NOMO-1 (cell line): ENCODE results near the gene PTPRM.

Experiments
- DNase-seq, 2 experiments: peaks; one replicate each; lab custom pipeline; 2025; ENCODE audit not compliant: unreplicated experiment in 2 of 2; lab: John Stamatoyannopoulos, UW

Gene PTPRM

DNA sequence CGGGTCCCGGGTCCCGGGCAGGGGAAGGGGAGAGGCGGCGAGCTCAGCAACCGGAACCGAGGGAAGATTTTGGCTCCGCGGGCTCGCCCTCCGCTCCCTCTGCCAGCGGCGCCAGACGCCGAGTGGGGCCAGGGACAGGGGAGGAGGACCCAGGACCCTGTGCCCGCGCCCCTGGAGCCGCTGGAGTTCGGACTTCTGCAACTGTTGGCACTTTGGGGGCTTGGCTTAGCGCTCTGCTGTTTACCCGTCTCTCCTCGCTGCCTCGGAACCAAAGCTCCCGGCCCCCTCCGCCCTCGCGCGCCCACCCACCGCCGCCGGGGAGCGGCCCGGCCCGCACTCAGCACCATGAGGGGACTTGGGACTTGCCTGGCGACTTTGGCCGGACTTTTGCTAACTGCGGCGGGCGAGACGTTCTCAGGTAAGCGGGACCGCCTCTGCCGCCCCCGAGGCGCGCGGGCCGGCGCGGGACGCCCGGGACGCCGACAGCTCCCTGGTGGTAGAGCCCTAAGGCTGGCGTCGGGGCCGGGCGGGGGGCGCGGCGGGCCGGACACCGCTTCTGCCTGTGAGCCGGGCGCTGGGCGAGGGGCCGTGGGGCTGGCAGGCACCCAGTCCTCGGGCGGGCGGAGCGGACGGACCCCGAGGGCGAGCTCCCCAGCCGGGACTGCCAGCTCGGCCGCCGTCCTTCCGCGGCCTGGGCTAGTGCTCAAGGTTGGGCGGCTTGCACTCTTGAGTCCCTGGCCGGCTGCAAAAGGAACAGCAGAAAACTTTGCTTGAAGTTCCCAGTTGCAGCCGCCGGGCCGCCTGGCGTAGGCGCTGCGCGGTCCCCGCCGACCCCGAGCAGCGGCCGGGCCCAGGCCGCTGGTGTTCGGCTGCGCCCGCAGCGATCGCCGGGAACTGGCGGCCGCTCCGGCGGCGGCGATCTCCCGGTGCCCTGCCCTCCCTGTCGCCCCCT, 634 bp downstream of the PTPRM start:
- DNase-seq: no peak

DNA sequence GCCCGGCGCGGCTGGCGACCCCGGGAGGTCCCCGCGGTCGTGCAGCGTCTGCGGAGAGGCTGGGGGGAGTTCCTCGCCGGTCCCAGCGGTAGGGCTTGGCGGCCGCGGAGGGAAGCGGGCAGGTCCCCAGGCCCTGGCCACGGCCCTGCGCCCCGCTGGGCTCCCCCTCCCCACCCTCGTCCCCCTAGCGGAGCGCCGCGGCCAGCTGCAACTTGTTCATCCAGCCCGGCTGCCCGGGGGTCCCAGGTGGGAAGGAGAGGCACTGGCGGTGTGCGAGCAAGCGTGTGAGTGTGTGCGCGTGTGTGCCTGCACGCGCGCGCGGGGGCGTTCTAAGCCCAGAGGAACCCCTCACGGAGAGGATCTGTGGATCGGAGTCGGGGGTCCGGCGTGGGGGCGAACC, 1.3 kb downstream of the PTPRM start:
- no peak for DNase-seq

DNA sequence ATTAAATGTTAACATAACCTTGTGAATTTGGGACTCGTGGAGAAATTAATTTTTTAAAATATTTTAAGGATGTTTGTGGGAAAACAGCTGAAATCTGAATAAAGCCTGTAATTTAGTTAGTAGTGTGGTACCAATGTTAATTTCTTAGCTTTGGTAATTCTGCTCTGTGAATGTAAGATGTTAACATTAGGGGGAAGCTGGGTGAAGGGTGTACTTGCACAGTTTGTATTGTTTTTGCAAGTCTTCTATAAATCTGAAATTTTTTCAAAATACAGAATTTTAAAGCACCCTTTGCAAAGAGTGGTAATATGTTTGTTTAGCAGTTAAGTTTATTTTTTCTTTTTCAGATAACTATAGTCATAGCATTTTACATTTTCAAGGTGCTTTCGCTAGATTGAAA, 4.5 kb downstream of the PTPRM start:
- no peak for DNase-seq

DNA sequence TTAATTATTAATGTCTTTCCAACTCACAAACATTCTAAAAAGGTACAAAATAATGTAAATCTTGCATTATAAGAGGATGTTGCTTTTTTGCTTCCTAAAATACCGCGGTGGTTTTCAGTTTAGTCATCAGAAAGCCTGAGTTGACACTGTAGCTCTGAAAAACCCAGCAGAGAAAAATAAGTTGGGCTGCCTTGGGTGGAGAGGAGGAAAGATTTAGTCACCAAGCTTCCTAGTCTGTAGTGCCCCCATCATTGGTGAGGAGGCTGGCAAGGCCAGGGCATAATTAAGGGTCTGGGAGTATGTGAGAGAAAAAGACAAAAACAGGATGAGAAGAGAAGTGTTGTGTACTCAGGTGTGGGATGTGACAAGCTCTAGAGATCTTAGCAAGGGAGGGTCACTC, 5.7 kb downstream of the PTPRM start:
- DNase-seq: no peak

DNA sequence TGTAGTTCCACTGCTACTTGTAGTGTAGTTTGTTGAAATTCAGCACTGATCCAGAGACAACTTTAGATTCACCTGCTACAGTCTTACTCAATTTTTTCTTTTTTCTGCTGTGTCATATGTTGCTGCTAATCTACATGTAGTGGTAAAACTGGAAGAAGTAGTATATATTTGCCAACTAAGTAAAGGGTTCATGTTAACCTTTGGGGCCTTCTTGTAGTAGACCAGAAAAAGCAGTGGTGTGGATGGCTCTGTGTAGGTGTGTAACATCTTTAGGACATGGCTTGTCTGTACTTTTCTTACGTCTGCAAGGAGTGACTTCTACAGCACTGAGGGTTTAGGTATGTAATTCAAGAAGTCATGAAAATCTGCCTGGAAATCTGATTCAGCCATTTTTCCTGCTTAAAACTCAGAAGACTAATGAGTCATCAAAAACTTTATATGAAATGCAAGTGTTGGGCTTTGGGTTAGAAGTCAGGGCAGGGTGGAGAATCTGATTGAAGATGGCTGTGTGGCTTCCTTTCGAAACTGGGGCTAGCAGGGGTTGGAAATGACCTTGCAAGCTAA, 8.4 kb downstream of the PTPRM start:
- no peak for DNase-seq

DNA sequence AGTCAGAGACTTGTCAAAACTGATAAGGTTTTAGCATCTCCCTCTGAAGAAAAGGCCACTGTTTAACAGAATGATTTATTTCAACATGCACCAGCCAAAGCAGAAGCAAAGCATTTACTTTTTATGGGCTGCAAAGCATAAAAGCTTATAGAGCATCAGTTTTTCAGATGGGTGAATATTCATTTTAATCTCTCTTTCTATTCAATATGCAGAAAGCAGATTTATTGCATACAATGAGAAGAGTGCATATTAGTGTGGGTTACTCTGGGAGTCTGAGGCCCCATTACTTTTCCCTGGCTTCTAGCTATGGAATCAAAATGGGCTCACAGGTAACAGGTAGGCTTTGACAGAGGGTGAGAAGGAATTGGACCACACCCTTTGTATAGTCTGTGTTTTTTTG, 9.0 kb downstream of the PTPRM start:
- DNase-seq: no peak

DNA sequence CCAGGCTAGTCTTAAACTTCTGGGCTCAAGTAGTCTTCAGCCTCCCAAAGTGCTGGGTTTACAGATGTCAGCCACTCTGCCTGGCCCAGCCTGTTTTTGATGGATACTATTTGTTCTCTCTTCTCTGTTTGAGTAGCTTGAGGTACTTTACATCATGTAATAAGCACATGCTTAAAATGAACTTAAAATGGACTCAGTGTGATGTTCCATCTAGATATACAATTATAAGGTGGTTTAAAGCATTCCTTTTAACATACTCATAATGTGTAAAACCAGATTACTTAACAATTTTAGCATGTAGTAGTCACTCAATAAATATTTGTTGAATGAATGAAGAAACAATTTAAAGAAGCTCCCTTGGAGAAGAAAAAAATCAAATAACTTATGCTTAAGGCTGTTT, 9.6 kb downstream of the PTPRM start:
- DNase-seq: no peak

DNA sequence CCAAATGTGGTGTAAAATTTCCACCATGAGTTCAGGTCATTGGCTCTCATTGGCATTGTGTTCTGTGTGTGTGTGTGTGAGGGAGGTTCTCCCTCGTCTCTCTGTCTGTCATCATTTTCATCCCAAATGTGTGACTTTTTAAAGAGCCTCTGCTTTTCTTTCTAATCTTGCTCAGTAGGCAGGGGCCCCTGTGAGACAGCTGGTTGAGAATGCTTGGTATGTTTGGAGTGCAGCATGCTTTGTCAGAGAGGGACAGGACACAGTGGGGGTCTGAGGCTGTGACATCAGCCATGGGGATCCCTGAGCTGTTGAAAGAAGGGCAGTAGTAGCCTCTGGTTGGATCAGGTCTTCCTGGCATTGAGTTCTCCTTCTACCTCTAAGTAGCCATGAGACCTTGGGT, 10.6 kb downstream of the PTPRM start:
- no peak for DNase-seq

DNA sequence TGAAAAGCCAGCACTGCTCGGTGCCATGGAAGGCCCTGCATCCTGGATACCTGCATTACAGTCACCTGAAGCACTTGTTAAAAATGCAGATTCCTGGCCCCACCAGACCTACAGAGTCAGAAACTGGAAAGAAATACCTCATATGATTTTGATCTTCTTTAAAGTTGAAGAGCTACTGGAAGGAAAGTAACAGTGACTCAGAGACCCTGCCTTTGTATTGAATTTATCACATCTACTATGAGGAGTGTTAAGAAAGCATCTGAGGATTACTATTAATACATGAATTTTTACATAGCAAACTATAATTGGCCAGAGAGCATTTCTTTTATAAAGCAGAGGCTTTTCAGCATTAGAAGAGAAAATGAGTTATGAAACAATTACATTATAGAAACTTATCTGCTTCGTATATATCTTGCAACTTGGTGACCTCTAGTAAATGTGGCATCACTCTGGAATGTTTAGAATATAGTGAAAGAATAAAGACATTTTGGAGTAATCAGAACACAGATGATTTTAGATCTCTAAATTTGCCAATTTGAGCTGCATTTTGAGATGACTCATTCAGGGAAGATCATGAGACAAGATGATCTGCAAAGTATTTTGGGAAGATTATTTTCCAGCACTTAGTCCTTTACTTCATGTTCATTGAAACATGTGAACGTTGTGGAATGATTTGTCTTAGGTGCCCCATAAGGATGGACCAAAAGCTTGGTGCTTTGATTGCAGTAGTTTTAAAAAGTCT, 12.2 kb downstream of the PTPRM start:
- DNase-seq: no peak

DNA sequence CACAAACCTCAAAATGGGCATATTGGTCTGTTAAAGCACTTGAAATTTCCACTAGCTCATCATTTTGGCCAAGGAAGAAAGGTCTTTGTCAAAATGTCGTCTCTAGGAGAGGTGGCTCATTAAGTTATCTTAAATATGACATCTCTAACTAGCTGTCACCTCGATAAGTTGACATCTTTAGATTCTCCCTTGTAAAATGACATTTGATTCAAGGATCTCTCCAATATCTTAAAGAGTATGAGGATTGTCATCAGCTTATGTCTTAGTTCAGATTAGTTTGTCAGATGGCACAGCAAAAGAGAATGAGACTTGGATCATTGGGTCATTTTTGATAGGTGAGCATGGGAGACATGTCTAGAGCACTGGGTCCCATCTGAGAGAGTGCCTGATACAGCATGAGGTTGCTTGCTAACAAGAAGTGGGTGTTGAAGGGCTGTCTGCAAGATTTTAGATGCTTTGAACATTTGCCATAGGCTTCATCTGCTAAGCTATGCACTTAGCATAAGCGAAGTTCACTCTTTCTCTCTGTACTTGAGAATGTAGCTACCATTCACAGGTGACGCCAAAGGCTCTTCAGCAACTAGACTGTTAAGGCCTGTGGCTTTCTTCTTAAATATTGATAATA, 12.9 kb downstream of the PTPRM start:
- DNase-seq: no peak

DNA sequence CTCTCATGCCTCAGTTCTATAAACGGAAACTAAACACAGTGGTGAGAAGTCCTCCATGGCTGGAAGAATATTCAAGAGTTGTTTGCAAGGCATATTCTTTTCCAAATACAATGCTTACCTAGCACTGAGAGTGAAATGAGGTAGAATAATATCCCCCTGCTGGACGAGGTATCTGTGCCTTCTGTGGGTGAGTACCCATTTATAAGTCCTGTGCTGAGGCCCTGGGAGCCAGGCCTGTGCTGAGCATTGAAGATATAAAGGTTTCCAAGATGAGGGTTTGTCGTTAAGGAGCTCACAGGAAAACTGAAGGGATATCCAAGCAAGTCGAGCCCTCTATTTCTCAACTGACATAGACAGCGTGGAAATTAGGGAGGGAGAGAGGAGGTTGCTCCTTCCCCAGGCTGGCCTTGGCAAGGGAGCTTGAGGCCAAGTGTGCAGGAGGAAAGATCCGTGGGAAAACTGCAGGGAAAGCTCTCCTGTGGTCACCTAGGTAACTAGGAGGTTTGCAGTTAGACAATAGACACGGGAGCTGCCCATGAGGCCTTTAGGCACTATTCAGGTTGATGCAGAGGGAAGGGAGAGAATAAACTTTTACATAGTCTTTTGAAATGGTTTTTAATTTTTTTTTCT, 17.6 kb downstream of the PTPRM start:
- DNase-seq: no peak

DNA sequence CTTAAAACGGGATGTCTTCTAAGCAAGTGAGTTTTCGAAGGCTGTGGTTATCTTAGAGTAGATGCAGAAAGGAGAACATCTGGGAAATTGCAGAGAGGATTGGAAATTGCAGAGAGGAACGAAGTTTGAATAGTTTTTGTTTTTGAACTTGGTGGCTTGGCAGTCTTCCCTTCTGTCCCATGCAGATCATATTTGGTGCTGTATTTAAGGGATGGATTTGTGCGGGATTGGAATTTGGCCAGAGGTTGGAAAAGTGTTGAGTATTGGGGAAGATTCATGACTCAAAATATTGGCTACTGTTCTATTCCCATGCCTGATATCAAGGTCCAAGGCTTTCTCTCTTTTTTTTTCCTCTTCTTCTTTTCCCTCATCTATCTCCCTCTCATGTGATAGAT, 18.2 kb downstream of the PTPRM start:
- DNase-seq: no peak

DNA sequence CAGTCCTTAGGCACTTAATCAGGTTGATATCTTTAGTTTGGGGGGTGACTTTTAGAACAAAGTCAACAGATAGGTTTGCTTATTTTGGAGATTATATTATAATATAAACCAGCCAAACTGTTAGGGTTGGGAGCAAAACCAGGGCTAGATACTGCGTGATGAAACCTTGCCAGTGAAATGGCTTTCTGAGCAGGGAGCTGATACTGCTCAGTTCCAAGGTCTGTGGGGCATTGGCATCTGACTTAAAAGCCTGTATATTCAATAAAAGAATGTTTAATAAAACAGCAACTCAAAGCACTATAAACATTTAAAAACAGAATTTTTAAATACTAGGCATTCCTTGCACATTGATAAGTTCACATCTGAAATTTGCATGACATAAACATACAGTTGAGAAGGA, 19.3 kb downstream of the PTPRM start:
- no peak for DNase-seq

DNA sequence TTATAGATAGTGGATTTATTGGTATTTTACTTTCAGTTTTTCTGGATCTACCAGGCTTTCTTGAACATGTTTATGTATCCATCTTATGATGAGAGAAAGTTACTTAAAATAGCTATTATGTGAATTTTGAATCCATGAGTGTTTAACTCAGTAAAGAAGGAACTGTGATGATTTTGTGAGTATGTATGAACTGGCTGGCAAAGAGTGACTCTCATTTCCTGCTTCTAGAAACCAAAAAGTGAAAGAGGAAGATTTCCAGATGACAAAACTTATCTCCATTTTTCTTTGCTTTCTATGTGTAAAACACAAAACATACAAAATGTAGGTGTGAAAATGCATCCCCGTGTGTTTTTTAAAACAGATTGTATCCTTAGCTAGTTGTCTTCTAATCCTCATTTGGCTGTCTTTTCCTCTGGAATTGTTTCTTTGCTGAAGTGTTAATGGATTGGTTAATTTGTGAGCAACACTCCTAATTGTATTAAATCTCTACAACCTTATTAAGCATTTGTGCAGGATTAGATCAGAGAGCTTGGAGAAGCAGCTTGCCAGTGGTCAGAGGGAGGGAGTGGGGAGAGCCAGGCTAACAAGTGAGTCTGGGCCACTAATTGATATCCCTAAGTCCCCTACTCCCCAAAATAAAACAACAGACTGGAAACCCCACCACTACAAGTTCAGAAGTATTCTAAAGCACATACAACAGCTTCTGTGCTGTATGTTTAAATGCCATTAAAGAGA, 23.9 kb downstream of the PTPRM start:
- no peak for DNase-seq

DNA sequence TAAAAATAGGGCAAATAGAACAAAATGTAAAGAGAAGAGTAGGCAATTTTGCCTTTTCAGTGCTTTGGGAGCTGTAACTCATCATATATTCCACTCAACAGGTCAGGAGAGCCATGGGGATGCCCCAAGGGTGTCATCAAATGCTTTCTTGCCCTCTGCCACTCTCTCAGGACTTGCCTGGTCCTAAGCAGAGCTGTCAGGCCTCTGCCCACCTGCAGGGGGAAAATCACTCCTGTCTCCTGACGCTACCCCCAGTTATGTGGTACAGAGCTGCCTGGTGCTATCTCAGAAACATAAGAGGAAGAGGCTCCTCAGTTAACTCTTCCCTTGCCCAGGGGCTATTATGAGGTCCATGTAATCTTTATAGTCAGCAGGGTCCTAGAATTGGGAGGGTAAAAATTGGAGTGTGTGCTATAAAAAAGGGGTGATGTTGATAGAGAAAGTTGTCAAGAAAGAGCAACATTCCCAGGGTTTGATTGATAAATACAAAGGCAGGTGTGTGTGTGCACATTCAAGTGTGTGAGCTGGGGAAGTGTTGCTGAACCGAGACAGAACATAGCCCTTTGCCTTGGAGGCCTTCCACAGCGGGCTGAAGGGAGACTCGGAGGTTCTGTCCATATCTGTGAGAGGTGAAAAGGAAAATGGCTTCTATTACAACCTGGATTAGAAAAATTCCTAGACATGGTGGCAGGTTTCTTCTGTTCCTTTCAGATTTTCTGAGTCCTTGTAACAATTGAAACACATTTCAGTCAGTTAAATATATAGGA, 25.4 kb downstream of the PTPRM start:
- no peak for DNase-seq

DNA sequence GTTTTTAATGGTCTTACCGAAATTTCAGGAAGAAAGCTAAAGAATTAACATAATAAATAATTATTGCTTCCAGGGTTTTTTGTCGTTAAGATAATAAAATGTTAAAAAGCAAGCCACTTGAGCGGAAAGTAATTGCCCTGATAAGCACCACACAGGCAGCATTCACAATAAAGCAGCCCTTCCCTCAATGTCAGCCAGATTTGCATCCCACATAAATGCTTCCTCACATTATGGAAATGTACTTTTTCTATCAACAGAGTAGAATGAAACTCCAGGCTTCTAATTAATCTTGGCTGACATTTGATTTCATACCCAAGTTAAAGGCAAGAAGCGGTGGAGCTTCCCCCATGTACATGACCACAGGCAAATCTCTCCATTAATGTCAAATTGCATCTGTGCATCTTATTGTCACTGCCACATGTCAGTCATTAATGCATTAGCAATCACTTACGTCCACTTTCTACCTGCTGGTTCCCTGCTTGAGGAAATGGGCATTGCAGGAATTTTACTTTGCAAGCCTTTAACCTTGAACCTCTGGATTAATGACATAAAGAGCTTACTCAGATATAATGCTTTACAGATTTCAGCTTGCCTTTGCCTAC, 26.2 kb downstream of the PTPRM start:
- DNase-seq: no peak

DNA sequence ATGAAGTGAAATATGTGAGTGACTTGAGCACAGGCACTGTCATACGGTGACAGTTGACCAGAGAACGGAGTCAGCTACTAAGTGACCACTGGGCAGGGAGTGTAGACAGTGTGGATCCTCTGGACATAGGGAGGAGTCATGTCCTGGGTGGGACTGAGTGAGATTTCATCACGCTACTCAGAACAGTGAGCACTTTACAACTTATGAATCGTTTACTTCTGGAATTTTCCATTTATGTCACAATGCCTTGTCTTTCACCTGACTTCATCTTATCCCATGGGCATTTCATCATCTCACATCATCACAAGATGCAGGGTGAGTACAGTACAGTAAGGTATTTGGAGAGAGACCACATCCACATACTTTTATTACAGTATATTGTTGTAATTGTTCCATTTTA, 29.0 kb downstream of the PTPRM start:
- no peak for DNase-seq

DNA sequence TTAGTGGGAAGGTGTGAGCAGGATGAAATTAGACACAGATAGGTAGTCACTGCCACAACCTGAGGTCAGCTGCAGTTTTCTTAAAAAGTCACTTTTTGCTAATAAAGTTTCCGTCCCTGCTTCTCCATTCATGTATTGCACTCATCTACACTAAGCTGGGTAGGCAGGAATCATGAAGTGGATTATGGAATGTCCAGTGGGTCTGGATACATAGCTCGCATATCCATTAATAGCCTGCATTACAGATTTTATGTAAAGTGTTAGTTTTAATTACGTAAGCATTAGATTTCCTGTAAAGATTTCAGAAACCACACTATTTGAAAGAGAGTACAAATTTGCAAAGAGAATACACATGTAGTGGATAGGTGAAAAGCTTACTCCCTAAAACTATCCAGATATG, 30.4 kb downstream of the PTPRM start:
- DNase-seq: no peak
